ENCODE measurements around the gene UBE2F. TPM values are rescaled to one million over a fixed set of nuclear protein-coding genes. Genes with fewer than 3 reads are reported as not detected.
A peak's percentile ranks its signal among the peaks of the same experiment; 100 is the strongest.
"Not testable (repeated sequence)": the region's sequence is repeated elsewhere in the genome, so short reads cannot be mapped to it uniquely, and the experiment has no call there.

Gene UBE2F
- total and polyA plus RNA-seq, 7 experiments from 2014 or later, result 42.5 to 114 (median 52.7) TPM

DNA sequence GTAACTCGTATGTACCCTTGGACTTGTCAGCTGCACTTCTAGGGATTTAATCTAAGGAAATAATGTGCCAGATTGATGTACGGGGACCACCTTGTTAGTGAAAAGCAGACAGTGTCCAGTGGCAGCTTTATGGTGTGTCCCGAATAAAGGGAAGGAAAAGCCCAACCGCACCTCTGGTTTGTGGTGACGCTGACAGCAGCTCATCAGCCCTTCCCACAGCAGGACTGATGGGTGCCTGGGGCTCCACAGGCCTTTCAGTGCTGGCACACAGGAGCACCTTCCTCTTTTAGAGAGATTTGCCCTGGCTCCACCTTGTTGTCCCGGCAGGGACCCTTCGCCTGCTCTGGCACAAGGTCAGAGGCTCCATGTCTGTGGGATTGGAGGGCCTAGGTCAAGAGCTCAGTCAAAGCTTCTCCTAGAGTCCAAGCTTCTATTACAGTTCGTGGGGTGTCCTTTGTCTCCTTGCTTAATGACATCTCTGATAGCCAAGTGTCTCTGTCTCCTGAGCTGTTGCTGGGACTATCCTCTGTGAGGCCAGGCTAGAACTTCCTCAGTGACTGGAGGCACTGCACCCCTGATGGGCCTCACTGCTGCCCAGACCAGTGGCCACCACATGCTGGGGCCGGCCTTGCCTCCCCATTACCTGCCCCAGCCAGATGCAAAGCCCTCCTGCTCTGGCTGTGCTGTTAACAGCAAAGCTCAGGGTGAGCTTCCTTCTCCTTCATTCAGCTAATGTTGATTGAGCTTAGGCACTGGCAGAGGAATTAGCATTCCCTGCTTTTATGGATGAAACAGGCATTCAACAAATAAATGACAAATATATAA lies 61.0 kb downstream of the UBE2F start:
- no peaks in the 10 kb centered on the region for H3K9me3 ChIP-seq (ENCODE audit: control insufficient read depth in 2 of 3, low read length in 3 of 3)
- POLR2A ChIA-PET, result no interaction called here
- peak overlapping the region in 1 of 9 donors; percentile 38 for H3K27ac Mint-ChIP-seq
- no peak overlapping the region for H3K4me3 Mint-ChIP-seq
- CTCF ChIA-PET, result no interaction called here
- peaks cover 0 to 62% (median 11%) of the 10 kb centered on the region in 3 experiments for H3K36me3 ChIP-seq (ENCODE audit: control insufficient read depth in 2 of 3, insufficient read depth in 3 of 3, low read length in 3 of 3)
- peaks cover 0 to 30% (median 8%) of the 10 kb centered on the region in 7 donors for H3K4me1 Mint-ChIP-seq
- H3K27ac ChIP-seq (ENCODE audit: low read depth, low read length), result no peak overlapping the region
- DNase-seq (no peak), ATAC-seq (peak; percentile 42)
- H3K27me3 Mint-ChIP-seq, result no peaks in the 10 kb centered on the region
- no peaks in the 10 kb centered on the region for H3K4me1 ChIP-seq (ENCODE audit: control insufficient read depth in 2 of 2, insufficient read depth in 2 of 2, low read length in 2 of 2)
- no peaks in the 10 kb centered on the region for H3K9me3 Mint-ChIP-seq
- H3K4me3 ChIP-seq (ENCODE audit: low read length), result no peak overlapping the region
- intact Hi-C loops (cut with micrococcal nuclease), result no loop called here
- peaks cover 4 to 58% (median 21%) of the 10 kb centered on the region in 5 donors for H3K36me3 Mint-ChIP-seq
- no peaks in the 10 kb centered on the region for H3K27me3 ChIP-seq (ENCODE audit: control insufficient read depth in 2 of 2, insufficient read depth in 2 of 2, low read length in 2 of 2)

DNA sequence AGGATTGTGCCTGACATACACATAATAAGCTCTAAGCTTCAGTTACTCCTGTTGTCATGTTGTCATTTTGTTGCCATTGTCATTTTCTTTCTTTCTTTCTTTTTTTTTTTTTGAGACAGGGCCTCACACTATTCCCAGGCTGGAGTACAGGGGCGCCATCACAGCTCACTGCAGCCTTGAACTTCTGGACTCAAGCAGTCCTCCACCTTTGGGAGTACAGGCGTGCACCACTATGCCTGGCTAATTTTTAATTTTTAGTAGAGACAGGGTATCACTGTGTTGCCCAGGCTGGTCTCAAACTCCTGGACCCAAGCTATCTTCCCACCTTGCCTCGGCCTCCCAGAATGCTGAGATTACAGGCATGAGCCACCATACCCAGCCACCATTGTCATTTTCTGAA lies 63.0 kb downstream of the UBE2F start:
- DNase-seq (no peak), ATAC-seq (no peak)
- Histone ChIP-seq H3K27me3 (ENCODE audit: control insufficient read depth in 2 of 2, insufficient read depth in 2 of 2, low read length in 2 of 2) (no peaks in the 10 kb centered on the region), H3K9me3 (ENCODE audit: control insufficient read depth in 2 of 3, low read length in 3 of 3) (no peaks in the 10 kb centered on the region), H3K27ac (ENCODE audit: low read depth, low read length) (no peak overlapping the region), H3K36me3 (ENCODE audit: control insufficient read depth in 2 of 3, insufficient read depth in 3 of 3, low read length in 3 of 3) (peaks cover 0 to 67% (median 11%) of the 10 kb centered on the region in 3 experiments), H3K4me3 (ENCODE audit: low read length) (no peak overlapping the region), H3K4me1 (ENCODE audit: control insufficient read depth in 2 of 2, insufficient read depth in 2 of 2, low read length in 2 of 2) (no peaks in the 10 kb centered on the region)
- ChIA-PET CTCF (interaction anchor here (0.6 kb wide), 1 partner anchor 587 kb away, joined by 3 read pairs; no protein-coding TSS in a partner anchor), POLR2A (no interaction called here)
- Mint-ChIP-seq H3K27ac (no peak overlapping the region), H3K4me3 (no peak overlapping the region), H3K36me3 (peaks cover 4 to 66% (median 30%) of the 10 kb centered on the region in 5 donors), H3K9me3 (no peaks in the 10 kb centered on the region), H3K27me3 (no peaks in the 10 kb centered on the region), H3K4me1 (peaks cover 0 to 22% (median 2%) of the 10 kb centered on the region in 7 donors)
- intact Hi-C loops (cut with micrococcal nuclease), result no loop called here

DNA sequence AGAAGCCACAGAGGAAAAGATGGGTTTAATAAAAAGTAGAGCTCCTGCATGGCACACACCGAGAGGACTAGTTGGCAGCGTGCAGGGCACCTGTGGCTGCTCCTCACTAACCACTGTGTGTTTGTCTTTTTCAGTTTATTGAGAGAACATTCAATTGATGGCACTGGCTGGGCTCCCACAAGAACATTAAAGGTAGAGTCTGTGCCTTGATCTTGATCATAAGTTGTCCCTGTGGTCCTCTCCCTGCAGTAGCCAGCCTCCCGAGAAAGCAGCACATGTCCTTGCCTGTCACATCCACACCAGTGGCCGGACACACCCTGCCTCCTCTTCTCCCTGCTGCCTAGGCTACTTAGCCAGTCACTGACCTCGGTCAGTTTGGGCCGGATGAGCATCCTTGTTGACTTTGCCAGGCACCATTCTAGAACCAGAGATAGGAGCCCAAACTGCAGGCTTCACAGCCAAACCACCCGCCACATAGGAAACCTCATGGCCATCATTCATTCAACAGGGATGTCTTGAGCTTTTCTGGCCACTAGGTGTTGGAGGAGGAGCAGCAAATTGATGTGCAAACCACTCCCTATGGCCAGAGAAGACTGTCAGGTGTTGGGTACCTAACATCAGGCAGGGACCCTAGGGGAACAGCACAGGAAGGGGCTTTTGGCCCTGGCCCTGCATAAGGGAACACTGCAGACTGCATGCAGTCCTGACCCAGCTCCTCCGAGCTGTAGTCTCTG lies 63.8 kb downstream of the UBE2F start:
- ATAC-seq, result no peak
- ChIA-PET CTCF (no interaction called here), POLR2A (no interaction called here)
- peaks cover 4 to 65% (median 36%) of the 10 kb centered on the region in 5 donors for H3K36me3 Mint-ChIP-seq
- Histone ChIP-seq H3K36me3 (ENCODE audit: control insufficient read depth in 2 of 3, insufficient read depth in 3 of 3, low read length in 3 of 3) (peaks cover 0 to 67% (median 11%) of the 10 kb centered on the region in 3 experiments), H3K27me3 (ENCODE audit: control insufficient read depth in 2 of 2, insufficient read depth in 2 of 2, low read length in 2 of 2) (no peaks in the 10 kb centered on the region), H3K4me1 (ENCODE audit: control insufficient read depth in 2 of 2, insufficient read depth in 2 of 2, low read length in 2 of 2) (no peaks in the 10 kb centered on the region), H3K27ac (ENCODE audit: low read depth, low read length) (no peak overlapping the region), H3K4me3 (ENCODE audit: low read length) (no peak overlapping the region), H3K9me3 (ENCODE audit: control insufficient read depth in 2 of 3, low read length in 3 of 3) (no peaks in the 10 kb centered on the region)
- intact Hi-C loops (cut with micrococcal nuclease), result no loop called here
- peaks cover 0 to 15% (median 1%) of the 10 kb centered on the region in 7 donors for H3K4me1 Mint-ChIP-seq
- no peaks in the 10 kb centered on the region for H3K9me3 Mint-ChIP-seq
- no peak for DNase-seq
- H3K27me3 Mint-ChIP-seq, result no peaks in the 10 kb centered on the region
- H3K27ac Mint-ChIP-seq, result no peak overlapping the region
- no peak overlapping the region for H3K4me3 Mint-ChIP-seq

DNA sequence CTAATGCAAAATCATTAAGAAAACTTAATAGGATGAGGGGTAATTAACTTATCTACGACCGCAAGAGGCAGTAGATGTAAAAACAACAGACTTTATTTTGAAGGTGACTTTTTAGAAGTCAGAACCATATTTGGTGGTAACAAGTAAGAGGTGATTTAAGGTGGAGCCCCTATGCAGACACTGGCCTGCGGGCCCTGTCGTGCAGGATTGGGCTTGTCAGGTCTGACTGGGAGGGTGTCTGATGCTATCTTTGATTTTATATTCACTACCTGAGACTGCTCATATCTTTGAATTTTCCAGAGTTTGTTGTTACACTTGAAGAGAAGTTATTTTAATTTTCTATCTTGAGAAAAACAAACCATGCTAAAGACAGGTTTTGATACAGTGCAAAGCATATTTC lies 64.9 kb downstream of the UBE2F start:
- POLR2A ChIA-PET, result no interaction called here
- H3K27me3 Mint-ChIP-seq, result no peaks in the 10 kb centered on the region
- no peaks in the 10 kb centered on the region for H3K9me3 ChIP-seq (ENCODE audit: control insufficient read depth in 2 of 3, low read length in 3 of 3)
- H3K4me3 ChIP-seq (ENCODE audit: low read length), result no peak overlapping the region
- peak overlapping the region in 2 of 9 donors; percentile 24 to 32 for H3K27ac Mint-ChIP-seq
- H3K27ac ChIP-seq (ENCODE audit: low read depth, low read length), result no peak overlapping the region
- no peak overlapping the region for H3K4me3 Mint-ChIP-seq
- peaks cover 0 to 70% (median 11%) of the 10 kb centered on the region in 3 experiments for H3K36me3 ChIP-seq (ENCODE audit: control insufficient read depth in 2 of 3, insufficient read depth in 3 of 3, low read length in 3 of 3)
- no peak for ATAC-seq
- no peaks in the 10 kb centered on the region for H3K4me1 ChIP-seq (ENCODE audit: control insufficient read depth in 2 of 2, insufficient read depth in 2 of 2, low read length in 2 of 2)
- peaks cover 0 to 12% (median 0%) of the 10 kb centered on the region in 7 donors for H3K4me1 Mint-ChIP-seq
- intact Hi-C loops (cut with micrococcal nuclease), result no loop called here
- H3K9me3 Mint-ChIP-seq, result no peaks in the 10 kb centered on the region
- CTCF ChIA-PET, result no interaction called here
- H3K27me3 ChIP-seq (ENCODE audit: control insufficient read depth in 2 of 2, insufficient read depth in 2 of 2, low read length in 2 of 2), result no peaks in the 10 kb centered on the region
- DNase-seq, result no peak
- H3K36me3 Mint-ChIP-seq, result peaks cover 8 to 61% (median 40%) of the 10 kb centered on the region in 5 donors

DNA sequence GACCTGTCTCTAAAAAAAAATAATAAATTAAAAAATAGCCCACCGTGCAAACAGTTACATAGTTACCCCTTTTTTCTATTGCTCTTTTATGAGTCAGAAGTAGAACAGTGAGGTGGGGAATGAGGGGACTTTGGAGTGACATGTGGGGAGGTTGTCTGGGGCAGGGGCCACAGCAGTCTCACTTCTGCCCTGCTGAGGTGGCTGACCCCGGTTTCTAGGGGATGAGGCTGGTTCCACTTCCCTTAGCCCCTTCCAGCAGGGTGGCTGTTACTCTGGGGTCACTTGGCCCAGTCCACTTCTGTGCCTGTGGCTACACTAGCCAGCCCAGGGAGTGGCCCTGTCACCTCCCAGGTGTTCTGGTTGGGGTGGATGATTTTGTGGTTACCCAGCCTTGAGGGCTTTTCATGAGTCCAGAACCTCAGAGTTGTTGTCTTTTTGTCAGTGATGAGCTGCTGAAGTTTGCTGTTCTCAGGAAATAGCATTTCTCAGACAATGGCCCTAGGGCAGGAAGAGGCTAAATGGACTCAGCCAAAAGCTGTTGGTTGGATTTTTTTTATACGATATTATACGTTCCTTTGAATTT lies 66.0 kb downstream of the UBE2F start:
- DNase-seq (no peak), ATAC-seq (no peak)
- CTCF ChIA-PET, result interaction anchor here (0.6 kb wide), 1 partner anchor 203 kb away, joined by 3 read pairs; no protein-coding TSS in a partner anchor
- Mint-ChIP-seq H3K27me3 (no peaks in the 10 kb centered on the region), H3K4me3 (no peak overlapping the region), H3K36me3 (peaks cover 8 to 61% (median 37%) of the 10 kb centered on the region in 5 donors), H3K27ac (peak overlapping the region in 1 of 9 donors; percentile 25), H3K4me1 (peaks cover 0 to 7% (median 0%) of the 10 kb centered on the region in 7 donors), H3K9me3 (no peaks in the 10 kb centered on the region)
- H3K4me3 ChIP-seq (ENCODE audit: low read length), result no peak overlapping the region
- H3K4me1 ChIP-seq (ENCODE audit: control insufficient read depth in 2 of 2, insufficient read depth in 2 of 2, low read length in 2 of 2), result no peaks in the 10 kb centered on the region
- no peaks in the 10 kb centered on the region for H3K9me3 ChIP-seq (ENCODE audit: control insufficient read depth in 2 of 3, low read length in 3 of 3)
- no peak overlapping the region for H3K27ac ChIP-seq (ENCODE audit: low read depth, low read length)
- H3K27me3 ChIP-seq (ENCODE audit: control insufficient read depth in 2 of 2, insufficient read depth in 2 of 2, low read length in 2 of 2), result no peaks in the 10 kb centered on the region
- H3K36me3 ChIP-seq (ENCODE audit: control insufficient read depth in 2 of 3, insufficient read depth in 3 of 3, low read length in 3 of 3), result peaks cover 0 to 69% (median 11%) of the 10 kb centered on the region in 3 experiments
- POLR2A ChIA-PET, result no interaction called here
- intact Hi-C loops (cut with micrococcal nuclease), result no loop called here

DNA sequence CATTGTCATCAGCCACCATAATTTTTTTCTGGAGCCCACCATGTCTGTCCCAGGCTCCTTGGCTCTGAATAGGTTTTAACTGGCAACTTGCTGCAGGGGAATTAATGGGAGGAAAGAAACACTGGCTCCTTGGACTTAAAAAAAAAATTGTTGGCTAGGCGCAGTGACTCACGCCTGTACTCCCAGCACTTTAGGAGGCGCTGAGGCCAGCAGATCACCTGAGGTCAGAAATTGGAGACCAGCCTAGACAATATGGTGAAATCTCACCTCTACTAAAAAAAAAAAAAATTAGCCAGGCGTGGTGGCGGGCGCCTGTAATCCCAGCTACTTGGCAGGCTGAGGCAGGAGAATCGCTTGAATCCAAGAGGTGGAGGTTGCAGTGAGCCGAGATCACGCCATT lies 67.2 kb downstream of the UBE2F start:
- POLR2A ChIA-PET, ATAC-seq: not testable (repeated sequence)
- H3K27ac Mint-ChIP-seq, result peak overlapping the region in 2 of 9 donors; percentile 25 to 53

More for the DNA sequence above, 67.2 kb downstream of the UBE2F start:
- H3K27me3 ChIP-seq (ENCODE audit: control insufficient read depth in 2 of 2, insufficient read depth in 2 of 2, low read length in 2 of 2); H3K9me3 Mint-ChIP-seq; H3K4me3 Mint-ChIP-seq; H3K4me1 Mint-ChIP-seq; H3K4me1 ChIP-seq (ENCODE audit: control insufficient read depth in 2 of 2, insufficient read depth in 2 of 2, low read length in 2 of 2); intact Hi-C loops (cut with micrococcal nuclease); H3K27ac ChIP-seq (ENCODE audit: low read depth, low read length); CTCF ChIA-PET; H3K9me3 ChIP-seq (ENCODE audit: control insufficient read depth in 2 of 3, low read length in 3 of 3); H3K27me3 Mint-ChIP-seq; DNase-seq; H3K4me3 ChIP-seq (ENCODE audit: low read length): not testable (repeated sequence)
- H3K36me3 Mint-ChIP-seq, result peaks cover 8 to 66% (median 37%) of the 10 kb centered on the region in 5 donors
- peaks cover 0 to 75% (median 11%) of the 10 kb centered on the region in 3 experiments for H3K36me3 ChIP-seq (ENCODE audit: control insufficient read depth in 2 of 3, insufficient read depth in 3 of 3, low read length in 3 of 3)

All from naive thymus-derived CD4-positive, alpha-beta T cell (primary cell).